ENCODE results near the gene IQGAP1.

The IQGAP1 gene

DNA sequence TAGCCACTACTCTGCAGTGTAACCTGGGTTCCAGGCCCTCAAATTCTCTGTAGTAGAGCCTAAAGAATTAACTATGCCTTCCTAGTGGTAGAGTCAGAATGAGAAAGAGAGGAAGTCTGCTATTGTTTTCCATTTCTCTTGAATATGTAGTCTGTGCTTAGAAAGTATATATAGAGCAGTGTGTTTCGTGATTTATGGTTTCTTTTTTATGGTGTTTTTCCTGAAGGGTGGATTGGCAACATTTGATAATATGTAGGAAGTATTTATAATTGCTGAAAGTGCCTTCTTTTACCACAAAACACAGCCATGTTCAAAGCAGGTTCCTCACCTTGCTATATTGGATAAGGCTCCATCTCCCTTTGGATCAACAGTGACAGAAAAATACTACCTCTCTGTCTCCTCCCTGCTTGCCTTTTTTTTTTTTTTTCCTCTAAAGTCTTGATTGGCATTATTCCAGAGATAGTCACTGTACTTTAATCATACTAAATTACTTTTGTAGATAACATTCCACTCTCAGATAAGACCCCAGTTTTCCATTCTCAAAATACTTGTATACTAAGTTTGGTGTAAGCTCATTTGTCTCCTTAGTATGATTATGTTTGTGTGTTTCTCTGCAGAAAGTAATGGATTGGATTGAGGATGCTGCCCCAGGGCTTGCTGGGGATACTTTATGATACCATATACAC is 47.8 kb downstream of the IQGAP1 start (continued):
- TF ChIP-seq ELK4 (IDR thresholded peaks at IDR 0.05; ENCODE audit: borderline replicate concordance, low read depth, low read length) = no peak

GRCh38 chr15:90436952-90437351 is 48.9 kb downstream of the IQGAP1 start:
- H3K4me1 ChIP-seq (ENCODE audit: control insufficient read depth, insufficient read depth, low read length) = peaks cover 11% of the 10 kb centered on the region
- H3K27ac ChIP-seq (ENCODE audit: extremely low read depth, low read depth, low read length) = no peak overlapping the region
- ChIA-PET CTCF (interaction anchor here (0.6 to 2.6 kb wide), 3 partner anchors 14 to 117 kb away, joined by 3 to 14 read pairs (median 4); no protein-coding TSS in a partner anchor), POLR2A (interaction anchor here (0.6 kb wide), 1 partner anchor 44 kb away, joined by 3 read pairs; no protein-coding TSS in a partner anchor)
- peaks cover 7 to 22% of the 10 kb centered on the region in 2 experiments for H3K36me3 ChIP-seq (ENCODE audit: control insufficient read depth in 2 of 2, insufficient read depth in 1 of 2, low read length in 2 of 2)
- H3K9me3 ChIP-seq (ENCODE audit: control insufficient read depth, insufficient read depth, low read depth, low read length) = no peaks in the 10 kb centered on the region
- H3K4me3 ChIP-seq (ENCODE audit: low read depth, low read length) = no peak overlapping the region
- TF ChIP-seq ZNF645 (tag by site-specific recombination; IDR thresholded peaks at IDR 0.05) (no peak), ZNF416 (tag by site-specific recombination; IDR thresholded peaks at IDR 0.05) (no peak)

DNA sequence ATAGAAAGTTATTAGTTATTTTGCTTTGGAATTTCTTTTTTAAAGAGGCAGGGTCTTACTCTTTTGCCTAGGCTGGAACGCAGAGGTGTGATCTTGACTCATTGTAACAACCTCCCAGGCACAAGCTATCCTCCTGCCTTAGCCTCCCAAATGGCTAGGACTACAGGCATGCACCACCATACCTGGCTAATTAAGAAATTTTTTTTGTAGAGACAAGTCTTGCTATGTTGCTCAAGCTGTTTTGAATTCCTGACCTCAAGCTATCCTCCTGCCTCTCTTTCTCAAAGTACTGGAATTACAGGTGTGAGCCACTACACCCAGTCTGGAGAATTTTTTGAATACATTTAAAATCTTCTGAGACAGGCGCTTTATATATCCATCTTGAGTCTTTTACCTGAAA is 49.5 kb downstream of the IQGAP1 start:
- H3K27ac ChIP-seq (ENCODE audit: extremely low read depth, low read depth, low read length) = no peak overlapping the region
- H3K4me1 ChIP-seq (ENCODE audit: control insufficient read depth, insufficient read depth, low read length) = peaks cover 11% of the 10 kb centered on the region
- TF ChIP-seq MZF1 (tag by site-specific recombination; IDR thresholded peaks at IDR 0.05; ENCODE audit: borderline replicate concordance) = no peak
- no peak for TF ChIP-seq TRIM28 (IDR thresholded peaks at IDR 0.05; ENCODE audit: borderline replicate concordance, low read length)
- no peak for TF ChIP-seq ZNF837 (tag by site-specific recombination; IDR thresholded peaks at IDR 0.05)
- no peak for TF ChIP-seq ZNF544 (tag by site-specific recombination; IDR thresholded peaks at IDR 0.05)
- POLR2A ChIA-PET = no interaction called here
- no peak overlapping the region for H3K4me3 ChIP-seq (ENCODE audit: low read depth, low read length)
- CTCF ChIA-PET = interaction anchor here (1.4 to 2.6 kb wide), 3 partner anchors 14 to 117 kb away, joined by 4 to 14 read pairs (median 4); no protein-coding TSS in a partner anchor
- H3K36me3 ChIP-seq (ENCODE audit: control insufficient read depth in 2 of 2, insufficient read depth in 1 of 2, low read length in 2 of 2) = peaks cover 11 to 22% of the 10 kb centered on the region in 2 experiments
- H3K9me3 ChIP-seq (ENCODE audit: control insufficient read depth, insufficient read depth, low read depth, low read length) = no peaks in the 10 kb centered on the region

- H3K4me1 ChIP-seq (ENCODE audit: control insufficient read depth, insufficient read depth, low read length) = peaks cover 11% of the 10 kb centered on the region
- no peaks in the 10 kb centered on the region for H3K9me3 ChIP-seq (ENCODE audit: control insufficient read depth, insufficient read depth, low read depth, low read length)
- peaks cover 18 to 19% of the 10 kb centered on the region in 2 experiments for H3K36me3 ChIP-seq (ENCODE audit: control insufficient read depth in 2 of 2, insufficient read depth in 1 of 2, low read length in 2 of 2)
- ChIA-PET POLR2A (no interaction called here), CTCF (interaction anchor here (0.6 to 1.2 kb wide), 4 partner anchors 17 to 120 kb away, joined by 3 to 5 read pairs (median 4); no protein-coding TSS in a partner anchor)
- no peak overlapping the region for H3K27ac ChIP-seq (ENCODE audit: extremely low read depth, low read depth, low read length)
- no peak overlapping the region for H3K4me3 ChIP-seq (ENCODE audit: low read depth, low read length)
- TF ChIP-seq, protein P1, sequence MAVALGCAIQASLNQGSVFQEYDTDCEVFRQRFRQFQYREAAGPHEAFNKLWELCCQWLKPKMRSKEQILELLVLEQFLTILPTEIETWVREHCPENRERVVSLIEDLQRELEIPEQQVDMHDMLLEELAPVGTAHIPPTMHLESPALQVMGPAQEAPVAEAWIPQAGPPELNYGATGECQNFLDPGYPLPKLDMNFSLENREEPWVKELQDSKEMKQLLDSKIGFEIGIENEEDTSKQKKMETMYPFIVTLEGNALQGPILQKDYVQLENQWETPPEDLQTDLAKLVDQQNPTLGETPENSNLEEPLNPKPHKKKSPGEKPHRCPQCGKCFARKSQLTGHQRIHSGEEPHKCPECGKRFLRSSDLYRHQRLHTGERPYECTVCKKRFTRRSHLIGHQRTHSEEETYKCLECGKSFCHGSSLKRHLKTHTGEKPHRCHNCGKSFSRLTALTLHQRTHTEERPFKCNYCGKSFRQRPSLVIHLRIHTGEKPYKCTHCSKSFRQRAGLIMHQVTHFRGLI (tag by site-specific recombination; IDR thresholded peaks at IDR 0.05) = no peak
- TF ChIP-seq ZNF561 (tag by site-specific recombination; IDR thresholded peaks at IDR 0.05; ENCODE audit: borderline replicate concordance) (no peak), ZNF114 (tag by site-specific recombination; IDR thresholded peaks at IDR 0.05) (no peak), ZNF426 (tag by site-specific recombination; IDR thresholded peaks at IDR 0.05) (no peak), ZNF558 (tag by site-specific recombination; IDR thresholded peaks at IDR 0.05) (no peak), YY1 (tag by site-specific recombination; IDR thresholded peaks at IDR 0.05) (no peak), MYNN (tag by site-specific recombination; IDR thresholded peaks at IDR 0.05; ENCODE audit: borderline replicate concordance) (no peak), KLF10 (tag by site-specific recombination; IDR thresholded peaks at IDR 0.05) (no peak), HOXC10 (CRISPR knock-in tag; IDR thresholded peaks at IDR 0.05) (no peak), ZFP3 (tag by site-specific recombination; IDR thresholded peaks at IDR 0.05; ENCODE audit: low read depth) (no peak), ZNF19 (tag by site-specific recombination; IDR thresholded peaks at IDR 0.05; ENCODE audit: low read depth) (no peak)
- TF ChIP-seq, protein P2, sequence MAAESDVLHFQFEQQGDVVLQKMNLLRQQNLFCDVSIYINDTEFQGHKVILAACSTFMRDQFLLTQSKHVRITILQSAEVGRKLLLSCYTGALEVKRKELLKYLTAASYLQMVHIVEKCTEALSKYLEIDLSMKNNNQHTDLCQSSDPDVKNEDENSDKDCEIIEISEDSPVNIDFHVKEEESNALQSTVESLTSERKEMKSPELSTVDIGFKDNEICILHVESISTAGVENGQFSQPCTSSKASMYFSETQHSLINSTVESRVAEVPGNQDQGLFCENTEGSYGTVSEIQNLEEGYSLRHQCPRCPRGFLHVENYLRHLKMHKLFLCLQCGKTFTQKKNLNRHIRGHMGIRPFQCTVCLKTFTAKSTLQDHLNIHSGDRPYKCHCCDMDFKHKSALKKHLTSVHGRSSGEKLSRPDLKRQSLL (tag by site-specific recombination; IDR thresholded peaks at IDR 0.05) = no peak
Observed at GRCh38 chr15:90439946-90440345, 51.9 kb downstream of the IQGAP1 start.

Data from HEK293 (cell line).